GM23338 (cell line): Measurements from ENCODE around the gene RRN3.

Experiments used
- CREB1 ChIP-seq: fragments of 250-450 bp; sonication (Bioruptor Pico); IDR thresholded peaks from 2 replicates; pipeline ENCODE4 v1.5.0; 2020; ENCODE audit warnings: low read depth, mild to moderate bottlenecking, moderate library complexity
- CTCF ChIP-seq, 2 experiments: fragments of 200-600 bp in 1 of 2; sonication (generic) in 1 of 2; conservative IDR thresholded peaks; 2 replicates each; pipeline versions ENCODE4 v1.5.1 to v1.6.1; 2016 to 2017; ENCODE audit warnings: antibody characterized with exemption in 2 of 2, low read depth in 2 of 2, mild to moderate bottlenecking in 2 of 2, moderate library complexity in 1 of 2
- ETS1 ChIP-seq: IDR thresholded peaks from 2 replicates; pipeline ENCODE4 v1.6.1; 2016; ENCODE audit warnings: antibody characterized with exemption
- EZH2 ChIP-seq: fragments of 200-600 bp; sonication (generic); IDR thresholded peaks from one replicate; pipeline ENCODE4 v1.8.0; 2017; ENCODE audit warnings: antibody characterized with exemption, mild to moderate bottlenecking, low read depth; ENCODE audit not compliant: unreplicated experiment
- EZH2phosphoT487 ChIP-seq: fragments of 200-600 bp; sonication (generic); IDR thresholded peaks from one replicate; pipeline ENCODE4 v1.8.1; 2018; ENCODE audit warnings: antibody characterized with exemption; ENCODE audit not compliant: unreplicated experiment
- POLR2AphosphoS5 ChIP-seq: IDR thresholded peaks from 2 replicates; pipeline ENCODE4 v1.6.1; 2016; ENCODE audit warnings: antibody characterized with exemption, low read depth
- REST ChIP-seq: IDR thresholded peaks from one replicate; pipeline ENCODE4 v1.6.1; 2018; ENCODE audit warnings: antibody characterized with exemption; ENCODE audit not compliant: unreplicated experiment
- STAT1 ChIP-seq: IDR thresholded peaks from one replicate; pipeline ENCODE4 v1.6.1; 2016; ENCODE audit warnings: antibody characterized with exemption; ENCODE audit not compliant: unreplicated experiment

- TF ChIP-seq CTCF (conservative IDR thresholded peaks at IDR 0.05; ENCODE audit: low read depth in 2 of 2) (no peak), EZH2phosphoT487 (no peak), STAT1 (no peak), REST (no peak), POLR2AphosphoS5 (no peak), EZH2 (no peak), CREB1 (CRISPR knock-in tag) (no peak), ETS1 (no peak)
These were observed 58.8 kb downstream of the RRN3 start for GRCh38 chr16:15035163-15035729.
